HCT116 (cell line): ENCODE results near the gene P2RX1. TPM values are rescaled to one million over a fixed set of nuclear protein-coding genes. Genes with fewer than 3 reads are reported as not detected.

ENCODE experiments used
- ATAC-seq: fragments of 200-7000 bp; cut with Tn5 transposase; 2 replicates; pipeline ENCODE4 v1.9.1; 2020; ENCODE audit warnings: mild to moderate bottlenecking, moderate library complexity
- BruUV-seq: library from RNA; stranded (reverse); fragments of 400-500 nt; replicated peaks from 2 replicates; lab custom pipeline; 2021; lab: Mats Ljungman, UMichigan
- CTCF ChIA-PET: fragments of 300-600 bp; sonication (Branson Sonifier 250); formaldehyde crosslinking; loops from one replicate; lab custom pipeline; 2021; ENCODE audit warnings: antibody characterized with exemption; lab: Charles Lee
- POLR2A ChIA-PET: fragments of 300-600, 350-600 bp; sonication (Branson Sonifier 250); formaldehyde crosslinking; loops from one replicate; lab custom pipeline; 2021; ENCODE audit warnings: antibody characterized with exemption; lab: Charles Lee
- RAD21 ChIA-PET, 2 experiments: fragments of 300-600 bp; sonication (Branson Sonifier 250); formaldehyde crosslinking; loops; one replicate each; lab custom pipeline; 2023; ENCODE audit warnings: low total read pairs in 2 of 2; ENCODE audit not compliant: uncharacterized antibody in 2 of 2, unreplicated experiment in 2 of 2, low non-redundant PET in 1 of 2; lab: Charles Lee
- DNase-seq: peaks from one replicate; pipeline ENCODE4 v3.0.0-alpha.2; 2010; ENCODE audit warnings: low read depth, low spot score
- H2AFZ ChIP-seq: fragments of 200-600 bp; shearing (Covaris generic), sonication (generic); 2 replicates; pipeline ENCODE4 v1.6.1; 2017; ENCODE audit warnings: low read depth, mixed run types, mixed read lengths, antibody characterized with exemption, low read length; ENCODE audit not compliant: poor library complexity, severe bottlenecking
- H3K27ac ChIP-seq: 2 replicates; pipeline ENCODE4 v1.5.1; 2012; ENCODE audit warnings: low read depth, low read length
- H3K27me3 ChIP-seq: fragments of 200-600 bp; sonication (generic); 2 replicates; pipeline ENCODE4 v1.6.1; 2016; ENCODE audit warnings: mixed run types, low read length, mixed read lengths; ENCODE audit not compliant: insufficient read depth
- H3K36me3 ChIP-seq, 2 experiments: fragments of 200-500 bp in 1 of 2; fragments of 200-600 bp in 1 of 2; sonication (Bioruptor generic) in 1 of 2; sonication (generic) in 1 of 2; 2 replicates each; pipeline versions ENCODE4 v1.5.1 to v1.6.1; 2014 to 2016; ENCODE audit warnings: low read length in 2 of 2, inconsistent platforms in 1 of 2, mixed read lengths in 1 of 2, mixed run types in 1 of 2; ENCODE audit not compliant: insufficient read depth in 2 of 2, control insufficient read depth in 1 of 2
- H3K4me1 ChIP-seq, 2 experiments: fragments of 200-600 bp in 1 of 2; sonication (generic) in 1 of 2; 2 replicates each; pipeline versions ENCODE4 v1.5.1 to v1.6.1; 2012 to 2017; ENCODE audit warnings: low read length in 2 of 2, inconsistent platforms in 1 of 2, mild to moderate bottlenecking in 1 of 2, mixed read lengths in 1 of 2, mixed run types in 1 of 2, moderate library complexity in 1 of 2; ENCODE audit not compliant: insufficient read depth in 2 of 2, control insufficient read depth in 1 of 2
- H3K4me2 ChIP-seq: fragments of 200-600 bp; sonication (generic); 2 replicates; pipeline ENCODE4 v1.6.1; 2017; ENCODE audit warnings: mixed run types, low read length, mixed read lengths
- H3K4me3 ChIP-seq, 2 experiments: fragments of 200-600 bp in 1 of 2; sonication (generic) in 1 of 2; replicated peaks in 1 of 2; 2 replicates each; pipeline ENCODE4 v1.5.1; 2011 to 2016; ENCODE audit warnings: low read length in 2 of 2, control low read depth in 1 of 2, low read depth in 1 of 2, mild to moderate bottlenecking in 1 of 2, mixed read lengths in 1 of 2, mixed run types in 1 of 2
- H3K79me2 ChIP-seq: fragments of 200-600 bp; sonication (generic); 2 replicates; pipeline ENCODE4 v1.6.1; 2017; ENCODE audit warnings: mild to moderate bottlenecking, mixed run types, low read length, moderate library complexity, mixed read lengths; ENCODE audit not compliant: insufficient read depth
- H3K9ac ChIP-seq: fragments of 200-600 bp; sonication (generic); 2 replicates; pipeline ENCODE4 v1.6.1; 2016; ENCODE audit warnings: low read length, mixed read lengths
- H3K9me2 ChIP-seq: fragments of 200-600 bp; sonication (generic), shearing (Covaris generic); 2 replicates; pipeline ENCODE4 v1.6.1; 2017; ENCODE audit warnings: mixed run types, mild to moderate bottlenecking, moderate library complexity; ENCODE audit not compliant: insufficient read depth
- H3K9me3 ChIP-seq, 2 experiments: fragments of 200-500 bp in 1 of 2; fragments of 200-600 bp in 1 of 2; sonication (Bioruptor generic) in 1 of 2; sonication (generic) in 1 of 2; 2 replicates each; pipeline ENCODE4 v1.6.1; 2014 to 2017; ENCODE audit warnings: low read length in 2 of 2, mixed read lengths in 2 of 2, inconsistent platforms in 1 of 2, low read depth in 1 of 2, mild to moderate bottlenecking in 1 of 2, mixed run types in 1 of 2, moderate library complexity in 1 of 2; ENCODE audit not compliant: control insufficient read depth in 1 of 2, insufficient read depth in 1 of 2
- H4K20me1 ChIP-seq: fragments of 200-600 bp; sonication (generic), shearing (Covaris generic); 2 replicates; pipeline ENCODE4 v1.6.1; 2017; ENCODE audit warnings: mixed run types, mild to moderate bottlenecking, moderate library complexity; ENCODE audit not compliant: insufficient read depth
- CBX3 ChIP-seq: IDR thresholded peaks from 2 replicates; pipeline ENCODE4 v1.6.1; 2012; ENCODE audit warnings: low read depth
- CEBPB ChIP-seq: IDR thresholded peaks from 2 replicates; pipeline ENCODE4 v1.6.1; 2012; ENCODE audit warnings: low read depth
- CTCF ChIP-seq, 3 experiments: fragments of 200-600 bp in 1 of 3; sonication (generic) in 1 of 3; IDR thresholded peaks in 2 of 3; conservative IDR thresholded peaks in 1 of 3; 2 replicates each; pipeline ENCODE4 v1.5.1; 2012 to 2017; ENCODE audit warnings: low read depth in 2 of 3, low read length in 2 of 3, antibody characterized with exemption in 1 of 3, borderline replicate concordance in 1 of 3, control low read depth in 1 of 3, mild to moderate bottlenecking in 1 of 3, mixed read lengths in 1 of 3, mixed run types in 1 of 3, moderate library complexity in 1 of 3; ENCODE audit not compliant: insufficient read depth in 1 of 3
- EGR1 ChIP-seq: IDR thresholded peaks from 2 replicates; pipeline ENCODE4 v1.6.1; 2012; ENCODE audit warnings: low read depth
- ELF1 ChIP-seq: IDR thresholded peaks from 2 replicates; pipeline ENCODE4 v1.6.1; 2012; ENCODE audit warnings: low read depth, borderline replicate concordance
- EZH2 ChIP-seq: fragments of 200-600 bp; sonication (generic); IDR thresholded peaks from 2 replicates; pipeline ENCODE4 v1.6.1; 2017; ENCODE audit warnings: antibody characterized with exemption, mixed run types
- EZH2phosphoT487 ChIP-seq: fragments of 200-600 bp; IDR thresholded peaks from 2 replicates; pipeline ENCODE4 v1.6.1; 2018; ENCODE audit warnings: antibody characterized with exemption, borderline replicate concordance
- FOSL1 ChIP-seq: IDR thresholded peaks from 2 replicates; pipeline ENCODE4 v1.6.1; 2012; ENCODE audit warnings: low read depth
- POLR2A ChIP-seq: IDR thresholded peaks from 2 replicates; pipeline ENCODE4 v1.7.0; 2011; ENCODE audit warnings: borderline replicate concordance; ENCODE audit not compliant: insufficient read depth, insufficient read length; ENCODE audit errors: extremely low read depth
- POLR2AphosphoS5 ChIP-seq: IDR thresholded peaks from 2 replicates; pipeline ENCODE4 v1.6.1; 2011; ENCODE audit warnings: mild to moderate bottlenecking, low read depth, low read length, moderate library complexity
- SIN3A ChIP-seq: IDR thresholded peaks from 2 replicates; pipeline ENCODE4 v1.6.1; 2012; ENCODE audit warnings: low read depth
- SP1 ChIP-seq: IDR thresholded peaks from 2 replicates; pipeline ENCODE4 v1.6.1; 2012; ENCODE audit warnings: low read depth
- SRF ChIP-seq: IDR thresholded peaks from 2 replicates; pipeline ENCODE4 v1.6.1; 2012; ENCODE audit warnings: low read depth
- YY1 ChIP-seq: IDR thresholded peaks from 2 replicates; pipeline ENCODE4 v1.6.1; 2011; ENCODE audit warnings: low read length, low read depth, moderate library complexity, mild to moderate bottlenecking; ENCODE audit not compliant: insufficient replicate concordance; ENCODE audit errors: extremely low read depth
- ZNF274 ChIP-seq: fragments of 200-500 bp; sonication (Bioruptor generic); IDR thresholded peaks from 2 replicates; pipeline ENCODE4 v1.6.1; 2014; ENCODE audit warnings: mild to moderate bottlenecking, low read depth, low read length, inconsistent platforms
- intact Hi-C: fragments of 100-400 bp; cut with micrococcal nuclease; formaldehyde crosslinking; loops from 2 replicates; pipeline ENCODE4 v1.10.0; 2022
- total RNA-seq: library from RNA; stranded (reverse); gene quantifications from one replicate; pipeline ENCODE4 v1.2.1, GENCODE V29; 2021; ENCODE audit not compliant: unreplicated experiment
- TF ChIP-seq, protein P1 (sequence below): IDR thresholded peaks from 2 replicates; pipeline ENCODE4 v1.6.1; 2012; ENCODE audit warnings: low read depth

Gene P2RX1
- total RNA-seq, 1 experiment from 2014 or later: not detected

DNA sequence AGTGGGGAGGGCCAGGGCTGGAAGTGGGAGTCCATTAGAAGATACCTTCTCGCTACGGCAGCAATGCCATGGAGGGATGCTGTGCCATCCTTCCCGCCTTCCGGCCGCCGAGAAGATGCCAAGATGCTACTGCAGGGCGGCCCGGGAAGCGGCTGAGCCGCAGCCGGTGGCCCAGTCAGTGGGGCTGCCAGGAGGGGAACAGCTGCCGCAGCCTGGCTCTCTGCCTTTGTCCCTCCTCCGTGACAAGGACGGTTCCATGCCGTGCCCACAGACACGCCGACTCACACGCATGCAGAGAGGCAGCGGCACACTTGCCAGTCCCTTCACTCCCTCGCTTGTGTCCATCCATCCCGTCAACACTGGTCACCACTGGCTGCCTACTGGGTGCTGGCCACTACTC lies 50.0 kb downstream of the P2RX1 start:
- no TSS peak for BruUV-seq

More for the DNA sequence above, 50.0 kb downstream of the P2RX1 start:
- TF ChIP-seq POLR2A (no peak), CBX3 (no peak), EGR1 (no peak), POLR2AphosphoS5 (no peak), ELF1 (no peak), SP1 (no peak), YY1 (no peak), EZH2 (no peak), ZNF274 (no peak), CTCF (IDR thresholded peaks at IDR 0.05 in 2 of 3, conservative IDR thresholded peaks at IDR 0.05 in 1 of 3; ENCODE audit: borderline replicate concordance in 1 of 3, insufficient read depth in 1 of 3, low read depth in 2 of 3, low read length in 2 of 3) (no peak), SIN3A (no peak), EZH2phosphoT487 (no peak), FOSL1 (no peak), SRF (no peak), CEBPB (no peak)
- TF ChIP-seq, protein P1, sequence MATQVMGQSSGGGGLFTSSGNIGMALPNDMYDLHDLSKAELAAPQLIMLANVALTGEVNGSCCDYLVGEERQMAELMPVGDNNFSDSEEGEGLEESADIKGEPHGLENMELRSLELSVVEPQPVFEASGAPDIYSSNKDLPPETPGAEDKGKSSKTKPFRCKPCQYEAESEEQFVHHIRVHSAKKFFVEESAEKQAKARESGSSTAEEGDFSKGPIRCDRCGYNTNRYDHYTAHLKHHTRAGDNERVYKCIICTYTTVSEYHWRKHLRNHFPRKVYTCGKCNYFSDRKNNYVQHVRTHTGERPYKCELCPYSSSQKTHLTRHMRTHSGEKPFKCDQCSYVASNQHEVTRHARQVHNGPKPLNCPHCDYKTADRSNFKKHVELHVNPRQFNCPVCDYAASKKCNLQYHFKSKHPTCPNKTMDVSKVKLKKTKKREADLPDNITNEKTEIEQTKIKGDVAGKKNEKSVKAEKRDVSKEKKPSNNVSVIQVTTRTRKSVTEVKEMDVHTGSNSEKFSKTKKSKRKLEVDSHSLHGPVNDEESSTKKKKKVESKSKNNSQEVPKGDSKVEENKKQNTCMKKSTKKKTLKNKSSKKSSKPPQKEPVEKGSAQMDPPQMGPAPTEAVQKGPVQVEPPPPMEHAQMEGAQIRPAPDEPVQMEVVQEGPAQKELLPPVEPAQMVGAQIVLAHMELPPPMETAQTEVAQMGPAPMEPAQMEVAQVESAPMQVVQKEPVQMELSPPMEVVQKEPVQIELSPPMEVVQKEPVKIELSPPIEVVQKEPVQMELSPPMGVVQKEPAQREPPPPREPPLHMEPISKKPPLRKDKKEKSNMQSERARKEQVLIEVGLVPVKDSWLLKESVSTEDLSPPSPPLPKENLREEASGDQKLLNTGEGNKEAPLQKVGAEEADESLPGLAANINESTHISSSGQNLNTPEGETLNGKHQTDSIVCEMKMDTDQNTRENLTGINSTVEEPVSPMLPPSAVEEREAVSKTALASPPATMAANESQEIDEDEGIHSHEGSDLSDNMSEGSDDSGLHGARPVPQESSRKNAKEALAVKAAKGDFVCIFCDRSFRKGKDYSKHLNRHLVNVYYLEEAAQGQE: no peak
- Histone ChIP-seq H3K9me2 (no peaks in the 10 kb centered on the region), H3K4me1 (no peaks in the 10 kb centered on the region), H3K27me3 (no peaks in the 10 kb centered on the region), H3K4me3 (no peak overlapping the region), H3K9ac (no peak overlapping the region), H3K27ac (no peak overlapping the region), H3K36me3 (no peaks in the 10 kb centered on the region), H3K9me3 (no peaks in the 10 kb centered on the region), H2AFZ (no peak overlapping the region), H3K4me2 (no peak overlapping the region), H3K79me2 (no peaks in the 10 kb centered on the region), H4K20me1 (no peaks in the 10 kb centered on the region)
- intact Hi-C loops: no loop called here
- ChIA-PET CTCF (no interaction called here), RAD21 (no interaction called here), POLR2A (no interaction called here)
- no peak for DNase-seq
- no peak for ATAC-seq
